H1 (cell line): ENCODE results near the gene MXI1. TPM values are rescaled to one million over a fixed set of nuclear protein-coding genes. Genes with fewer than 3 reads are reported as not detected.
"Not testable (repeated sequence)": the region's sequence is repeated elsewhere in the genome, so short reads cannot be mapped to it uniquely, and the experiment has no call there.

Source experiments
- CTCF ChIA-PET: fragments of 300-600 bp; sonication (Branson Sonifier 250); formaldehyde crosslinking; loops from one replicate; lab custom pipeline; 2021; ENCODE audit not compliant: partially characterized antibody; lab: Charles Lee
- POLR2A ChIA-PET: fragments of 300-600 bp; sonication (Branson Sonifier 250); formaldehyde crosslinking; loops from one replicate; lab custom pipeline; 2021; ENCODE audit warnings: inconsistent platforms; ENCODE audit not compliant: partially characterized antibody; lab: Charles Lee
- DNase-seq, 2 experiments: peaks; one replicate each; pipeline versions ENCODE4 v3.0.0 to v3.0.0-alpha.2; 2010 to 2022; ENCODE audit warnings: low spot score in 2 of 2, low read depth in 1 of 2, mixed read lengths in 1 of 2
- FAIRE-seq: peaks from 2 replicates; lab custom pipeline; 2011; peaks lifted over from hg19 to GRCh38; lab: Jason Lieb, UNC
- H2AFZ ChIP-seq: 2 replicates; pipeline ENCODE4 v1.8.1; 2012; ENCODE audit warnings: low read length, inconsistent platforms
- H2AK5ac ChIP-seq: 2 replicates; pipeline ENCODE4 v1.6.1; 2013; ENCODE audit warnings: low read depth, low read length
- H2BK120ac ChIP-seq: replicated peaks from 2 replicates; pipeline ENCODE3; 2013; ENCODE audit warnings: low read depth, low read length, inconsistent platforms
- H2BK12ac ChIP-seq: 2 replicates; pipeline ENCODE4 v1.6.1; 2013; ENCODE audit warnings: low read depth, low read length
- H2BK15ac ChIP-seq: 2 replicates; pipeline ENCODE4 v1.6.1; 2013; ENCODE audit warnings: low read length
- H2BK20ac ChIP-seq: 2 replicates; pipeline ENCODE4 v1.6.1; 2013; ENCODE audit warnings: low read length
- H2BK5ac ChIP-seq: 2 replicates; pipeline ENCODE4 v1.6.1; 2013; ENCODE audit warnings: low read depth, low read length
- H3K14ac ChIP-seq: 2 replicates; pipeline ENCODE4 v1.6.1; 2013; ENCODE audit warnings: inconsistent platforms; ENCODE audit not compliant: insufficient read length
- H3K18ac ChIP-seq: 2 replicates; pipeline ENCODE4 v1.6.1; 2013; ENCODE audit warnings: low read length; ENCODE audit errors: extremely low read depth
- H3K23ac ChIP-seq: 2 replicates; pipeline ENCODE4 v1.6.1; 2013; ENCODE audit warnings: inconsistent platforms; ENCODE audit not compliant: insufficient read length
- H3K23me2 ChIP-seq: 2 replicates; pipeline ENCODE4 v1.6.1; 2013; ENCODE audit warnings: low read depth, low read length
- H3K27ac ChIP-seq: 2 replicates; pipeline ENCODE4 v1.6.1; 2011; ENCODE audit warnings: low read depth, low read length, inconsistent platforms
- H3K27me3 ChIP-seq, 4 experiments: replicated peaks in 1 of 4; 1 replicate in 1 of 4; 2 replicates in 3 of 4; pipeline versions ENCODE4 v1.6.1 to v1.8.1; 2011 to 2013; ENCODE audit warnings: low read length in 3 of 4, mild to moderate bottlenecking in 3 of 4, inconsistent platforms in 2 of 4, mixed read lengths in 2 of 4, moderate library complexity in 1 of 4; ENCODE audit not compliant: control insufficient read depth in 3 of 4, insufficient read depth in 3 of 4; ENCODE audit errors: extremely low read depth in 1 of 4
- H3K36me3 ChIP-seq, 4 experiments: 2 replicates each; pipeline versions ENCODE4 v1.6.1 to v1.8.1; 2011 to 2013; ENCODE audit warnings: mild to moderate bottlenecking in 4 of 4, low read length in 3 of 4, moderate library complexity in 2 of 4, control low read depth in 1 of 4, inconsistent platforms in 1 of 4; ENCODE audit not compliant: insufficient read depth in 4 of 4, control insufficient read depth in 2 of 4
- H3K4ac ChIP-seq: replicated peaks from 2 replicates; pipeline ENCODE3; 2013; ENCODE audit warnings: low read length, low read depth, mixed read lengths, inconsistent platforms; ENCODE audit not compliant: insufficient read length
- H3K4me1 ChIP-seq, 4 experiments: replicated peaks in 1 of 4; 1 replicate in 1 of 4; 2 replicates in 3 of 4; pipeline versions ENCODE4 v1.6.1 to v1.8.1; 2011 to 2013; ENCODE audit warnings: low read length in 3 of 4, inconsistent platforms in 2 of 4, mixed read lengths in 1 of 4; ENCODE audit not compliant: insufficient read depth in 4 of 4, control insufficient read depth in 3 of 4
- H3K4me2 ChIP-seq, 2 experiments: 2 replicates each; pipeline versions ENCODE4 v1.6.1 to v1.8.1; 2011 to 2013; ENCODE audit warnings: low read depth in 2 of 2, low read length in 2 of 2, control low read depth in 1 of 2, inconsistent platforms in 1 of 2, mild to moderate bottlenecking in 1 of 2; ENCODE audit not compliant: insufficient read depth in 1 of 2
- H3K4me3 ChIP-seq, 4 experiments: fragments of 200-600, 300-600 bp in 1 of 4; sonication (generic), shearing (Covaris generic), sonication (Bioruptor Twin) in 1 of 4; 2 replicates each; pipeline versions ENCODE4 v1.5.1 to v1.8.1; 2011 to 2016; ENCODE audit warnings: low read length in 4 of 4, low read depth in 3 of 4, control low read depth in 2 of 4, inconsistent platforms in 2 of 4, mild to moderate bottlenecking in 2 of 4, mixed read lengths in 1 of 4, moderate library complexity in 1 of 4; ENCODE audit not compliant: insufficient read depth in 2 of 4; ENCODE audit errors: extremely low read depth in 1 of 4
- H3K56ac ChIP-seq: replicated peaks from 2 replicates; pipeline ENCODE3; 2013; ENCODE audit warnings: low read depth, mild to moderate bottlenecking, mixed read lengths, low read length, inconsistent platforms; ENCODE audit not compliant: insufficient read length
- H3K79me1 ChIP-seq: 2 replicates; pipeline ENCODE4 v1.6.1; 2013; ENCODE audit warnings: low read depth, low read length, control low read depth
- H3K79me2 ChIP-seq, 2 experiments: 2 replicates each; pipeline versions ENCODE4 v1.6.1 to v1.8.1; 2012 to 2013; ENCODE audit warnings: low read length in 2 of 2, mild to moderate bottlenecking in 2 of 2, inconsistent platforms in 1 of 2; ENCODE audit not compliant: insufficient read depth in 2 of 2, control insufficient read depth in 1 of 2
- H3K9ac ChIP-seq, 4 experiments: replicated peaks in 1 of 4; 1 replicate in 1 of 4; 2 replicates in 3 of 4; pipeline versions ENCODE4 v1.6.1 to v1.8.1; 2011 to 2013; ENCODE audit warnings: low read depth in 3 of 4, low read length in 3 of 4, control low read depth in 2 of 4, mild to moderate bottlenecking in 2 of 4, moderate library complexity in 2 of 4, inconsistent platforms in 1 of 4; ENCODE audit errors: extremely low read depth in 1 of 4
- H3K9me3 ChIP-seq, 2 experiments: 2 replicates each; pipeline versions ENCODE4 v1.6.1 to v1.8.1; 2012 to 2013; ENCODE audit warnings: mild to moderate bottlenecking in 2 of 2, moderate library complexity in 2 of 2, control low read depth in 1 of 2, inconsistent platforms in 1 of 2, low read depth in 1 of 2, low read length in 1 of 2, mixed read lengths in 1 of 2; ENCODE audit not compliant: insufficient read depth in 2 of 2
- H4K20me1 ChIP-seq, 2 experiments: replicated peaks in 1 of 2; 2 replicates each; pipeline versions ENCODE3 to v1.8.1; 2011 to 2013; ENCODE audit warnings: inconsistent platforms in 2 of 2, low read length in 2 of 2, mild to moderate bottlenecking in 1 of 2; ENCODE audit not compliant: insufficient read depth in 2 of 2, control insufficient read depth in 1 of 2
- H4K5ac ChIP-seq: 2 replicates; pipeline ENCODE4 v1.6.1; 2013; ENCODE audit warnings: low read length, low read depth, mixed read lengths, inconsistent platforms; ENCODE audit not compliant: insufficient read length
- H4K8ac ChIP-seq: 2 replicates; pipeline ENCODE4 v1.8.0; 2013; ENCODE audit warnings: mild to moderate bottlenecking, moderate library complexity, low read length, inconsistent platforms; ENCODE audit not compliant: insufficient read depth; ENCODE audit errors: extremely low read depth
- H4K91ac ChIP-seq: replicated peaks from 2 replicates; pipeline ENCODE3; 2013; ENCODE audit warnings: low read length, mixed read lengths, inconsistent platforms; ENCODE audit not compliant: insufficient read length
- WGBS, 2 experiments: shearing (Covaris generic) in 1 of 2; methylation state at CpG; one replicate each; pipeline versions ENCODE4 v1.1.6 to v1.1.7; 2013 to 2015; ENCODE audit warnings: low lambda C conversion rate in 2 of 2, mixed read lengths in 2 of 2, inconsistent platforms in 1 of 2, low coverage in 1 of 2, missing lambda C conversion rate in 1 of 2; ENCODE audit not compliant: insufficient replicate concordance in 2 of 2, insufficient coverage in 1 of 2, insufficient read length in 1 of 2; ENCODE audit errors: extremely low coverage in 1 of 2, missing lambda C conversion rate in 1 of 2; 5-methylcytosine and 5-hydroxymethylcytosine counted together
- polyA plus RNA-seq, 7 experiments: library from polyadenylated mRNA; depleted of rRNA in 3 of 7; stranded (reverse) in 5 of 7; unstranded in 2 of 7; fragments of >200 nt in 5 of 7; fragments of 200-250 nt in 2 of 7; gene quantifications; 1 replicate in 5 of 7; 2 replicates in 1 of 7; 4 replicates in 1 of 7; pipeline versions ENCODE4 v1.2.1 to v1.2.3, GENCODE V29; 2011 to 2013; ENCODE audit warnings: missing spikeins in 2 of 7, mixed read lengths in 2 of 7
- total RNA-seq: library from RNA; stranded (reverse); fragmentation: NEBNext Ultra II Directional; extraction: Animal tissue kit (Norgen Biotek cat#: 25700); gene quantifications from 2 replicates; pipeline ENCODE4 v1.2.1, GENCODE V29; 2021

Gene MXI1
- total and polyA plus RNA-seq, 2 of the 8 experiments (the other 6 are each of a cell fraction or from before 2014, with no cell fraction given) = 5.7 to 8.8 TPM

GRCh38 chr10:110251392-110251791, 44.0 kb downstream of the MXI1 start:
- not testable (repeated sequence) for H4K5ac ChIP-seq, H3K14ac ChIP-seq, H4K91ac ChIP-seq, H3K4ac ChIP-seq, H3K4me2 ChIP-seq, H3K27me3 ChIP-seq, H3K36me3 ChIP-seq, H3K56ac ChIP-seq, H3K23ac ChIP-seq, H2BK20ac ChIP-seq, H3K79me2 ChIP-seq, H2AFZ ChIP-seq, H2BK15ac ChIP-seq, H4K20me1 ChIP-seq, FAIRE-seq, DNase-seq, H3K9ac ChIP-seq, H3K23me2 ChIP-seq, H2AK5ac ChIP-seq, H2BK5ac ChIP-seq, H3K27ac ChIP-seq, H3K18ac ChIP-seq, H2BK120ac ChIP-seq, H3K9me3 ChIP-seq, H3K4me1 ChIP-seq, H3K79me1 ChIP-seq, H3K4me3 ChIP-seq, H4K8ac ChIP-seq, H2BK12ac ChIP-seq
- WGBS, 2 experiments = 75 to 100% methylated on average over 1 of the region's 1 CpG
- ChIA-PET POLR2A (interaction anchor here (0.7 kb wide), 1 partner anchor 11 kb away, joined by 3 read pairs; no protein-coding TSS in a partner anchor), CTCF (interaction anchor here (1.6 to 2.1 kb wide), 2 partner anchors 28 to 44 kb away, joined by 7 read pairs; partner anchors contain the start of gene MXI1)
